Endothelial cell of umbilical vein (primary cell): ENCODE results near the gene NDUFB10.

ENCODE experiments used
- CTCF ChIP-seq, 2 donors: IDR thresholded peaks; 1 replicate in 1 of 2; 2 replicates in 1 of 2; pipeline ENCODE4 v1.5.1; 2011; ENCODE audit warnings: low read length in 2 of 2, mild to moderate bottlenecking in 2 of 2, moderate library complexity in 2 of 2, control low read depth in 1 of 2, inconsistent platforms in 1 of 2, low read depth in 1 of 2; ENCODE audit not compliant: insufficient read depth in 1 of 2; ENCODE audit errors: extremely low read depth in 1 of 2
- POLR2A ChIP-seq: IDR thresholded peaks from 2 replicates; pipeline ENCODE4 v1.6.1; 2012; ENCODE audit warnings: low read depth, mild to moderate bottlenecking, control low read depth, low read length

GRCh38 chr16:1917056-1917664 is 42.2 kb upstream of the NDUFB10 start:
- TF ChIP-seq POLR2A (no peak), CTCF (IDR thresholded peaks at IDR 0.05; ENCODE audit: extremely low read depth in 1 of 2, insufficient read depth in 1 of 2, low read depth in 1 of 2, low read length in 2 of 2) (no peak)
